SU-DHL-6 (cell line): ENCODE measurements around the gene CCDC82.

Experiments
- EZH2phosphoT487 ChIP-seq: fragments of 200-600 bp; sonication (generic), shearing (Covaris generic); conservative IDR thresholded peaks from 2 replicates; pipeline ENCODE4 v1.6.1; 2018; ENCODE audit warnings: mild to moderate bottlenecking, antibody characterized with exemption, low read length, moderate library complexity, mixed read lengths
- TF ChIP-seq, protein P1 (sequence below): fragments of 200-600 bp; sonication (generic); IDR thresholded peaks from one replicate; pipeline ENCODE4 v1.5.1; 2017; ENCODE audit warnings: antibody characterized with exemption, mild to moderate bottlenecking, low read length, moderate library complexity; ENCODE audit not compliant: insufficient read depth, poor library complexity, severe bottlenecking

DNA sequence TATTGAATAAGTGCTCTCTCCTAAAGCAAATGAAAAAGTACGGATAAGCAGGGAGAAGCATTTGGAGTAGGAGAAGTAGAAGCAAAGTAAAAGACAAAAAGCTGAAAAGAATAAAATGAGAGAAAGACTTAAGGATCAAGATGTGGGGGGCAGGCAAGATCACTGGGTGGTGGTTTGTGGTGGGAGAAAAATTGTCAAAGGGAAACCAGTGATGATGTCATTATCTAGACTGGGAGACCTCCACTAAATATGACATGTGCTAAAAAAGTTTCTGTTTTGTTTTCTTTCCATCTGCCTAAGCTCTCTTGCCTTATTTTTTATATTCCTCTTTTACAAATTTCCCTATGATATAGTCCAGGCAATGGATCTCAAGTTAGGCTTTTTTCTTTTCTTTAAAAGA is 31.9 kb downstream of the CCDC82 start:
- TF ChIP-seq, protein P1, sequence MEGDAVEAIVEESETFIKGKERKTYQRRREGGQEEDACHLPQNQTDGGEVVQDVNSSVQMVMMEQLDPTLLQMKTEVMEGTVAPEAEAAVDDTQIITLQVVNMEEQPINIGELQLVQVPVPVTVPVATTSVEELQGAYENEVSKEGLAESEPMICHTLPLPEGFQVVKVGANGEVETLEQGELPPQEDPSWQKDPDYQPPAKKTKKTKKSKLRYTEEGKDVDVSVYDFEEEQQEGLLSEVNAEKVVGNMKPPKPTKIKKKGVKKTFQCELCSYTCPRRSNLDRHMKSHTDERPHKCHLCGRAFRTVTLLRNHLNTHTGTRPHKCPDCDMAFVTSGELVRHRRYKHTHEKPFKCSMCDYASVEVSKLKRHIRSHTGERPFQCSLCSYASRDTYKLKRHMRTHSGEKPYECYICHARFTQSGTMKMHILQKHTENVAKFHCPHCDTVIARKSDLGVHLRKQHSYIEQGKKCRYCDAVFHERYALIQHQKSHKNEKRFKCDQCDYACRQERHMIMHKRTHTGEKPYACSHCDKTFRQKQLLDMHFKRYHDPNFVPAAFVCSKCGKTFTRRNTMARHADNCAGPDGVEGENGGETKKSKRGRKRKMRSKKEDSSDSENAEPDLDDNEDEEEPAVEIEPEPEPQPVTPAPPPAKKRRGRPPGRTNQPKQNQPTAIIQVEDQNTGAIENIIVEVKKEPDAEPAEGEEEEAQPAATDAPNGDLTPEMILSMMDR, result no peak
- TF ChIP-seq EZH2phosphoT487, result no peak
